PC-9 (cell line): ENCODE results near the gene TREX2. TPM values are rescaled to one million over a fixed set of nuclear protein-coding genes. Genes with fewer than 3 reads are reported as not detected.

Experiments
- Bru-seq: library from RNA; stranded (reverse); fragments of 400-500 nt; gene quantifications from one replicate; lab custom pipeline; 2021; lab: Mats Ljungman, UMichigan
- BruChase-seq, 2 experiments: library from RNA; stranded (reverse); fragments of 400-500 nt; gene quantifications; one replicate each; lab custom pipeline; 2021; lab: Mats Ljungman, UMichigan
- BruUV-seq: library from RNA; stranded (reverse); fragments of 400-500 nt; replicated peaks from 2 replicates; lab custom pipeline; 2021; lab: Mats Ljungman, UMichigan
- CTCF ChIA-PET: fragments of 300-600 bp; sonication (Branson Sonifier 250); formaldehyde crosslinking; loops from one replicate; lab custom pipeline; 2022; ENCODE audit warnings: antibody characterized with exemption; lab: Charles Lee
- POLR2A ChIA-PET: fragments of 300-600 bp; sonication (Branson Sonifier 250); formaldehyde crosslinking; loops from one replicate; lab custom pipeline; 2022; ENCODE audit warnings: antibody characterized with exemption; ENCODE audit not compliant: unreplicated experiment; lab: Charles Lee
- DNase-seq, 2 experiments: peaks; one replicate each; pipeline versions ENCODE4 v3.0.0 to v3.0.0-alpha.2; 2015 to 2022; ENCODE audit warnings: mixed read lengths in 1 of 2
- H2AFZ ChIP-seq: fragments of 200-600 bp; sonication (generic); 2 replicates; pipeline ENCODE4 v1.8.1; 2017; ENCODE audit warnings: antibody characterized with exemption
- H3F3A ChIP-seq: fragments of 200-600 bp; sonication (generic); 2 replicates; pipeline ENCODE4 v1.8.1; 2017; ENCODE audit warnings: antibody characterized with exemption, mild to moderate bottlenecking, low read depth; ENCODE audit not compliant: insufficient read depth
- H3K27ac ChIP-seq: fragments of 200-600 bp; sonication (generic); 2 replicates; pipeline ENCODE4 v1.6.1; 2016; ENCODE audit warnings: mixed run types
- H3K27me3 ChIP-seq: fragments of 200-600 bp; sonication (generic); 2 replicates; pipeline ENCODE4 v1.6.1; 2016; ENCODE audit warnings: low read depth, mixed run types; ENCODE audit not compliant: insufficient read depth
- H3K36me3 ChIP-seq: fragments of 200-600 bp; sonication (generic); 2 replicates; pipeline ENCODE4 v1.6.1; 2016; ENCODE audit warnings: low read depth, mixed run types
- H3K4me1 ChIP-seq: fragments of 200-600 bp; sonication (generic); replicated peaks from 2 replicates; pipeline ENCODE4 v1.6.1; 2016; ENCODE audit warnings: mixed run types; ENCODE audit not compliant: insufficient read depth
- H3K4me2 ChIP-seq: fragments of 200-600 bp; sonication (generic); 2 replicates; pipeline ENCODE4 v1.6.1; 2017; ENCODE audit warnings: mixed run types
- H3K4me3 ChIP-seq: fragments of 200-600 bp; sonication (generic); 2 replicates; pipeline ENCODE4 v1.6.1; 2016; ENCODE audit warnings: mixed run types
- H3K79me2 ChIP-seq: fragments of 200-600 bp; sonication (generic); 2 replicates; pipeline ENCODE4 v1.6.1; 2017; ENCODE audit warnings: low read depth, mixed run types
- H3K9me2 ChIP-seq: fragments of 200-600 bp; sonication (generic); 2 replicates; pipeline ENCODE4 v1.8.1; 2017; ENCODE audit warnings: mild to moderate bottlenecking; ENCODE audit not compliant: insufficient read depth
- H3K9me3 ChIP-seq: fragments of 200-600 bp; sonication (generic); 2 replicates; pipeline ENCODE4 v1.8.1; 2016; ENCODE audit warnings: low read depth; ENCODE audit not compliant: insufficient read depth
- H4K20me1 ChIP-seq: fragments of 200-600 bp; sonication (generic); 2 replicates; pipeline ENCODE4 v1.8.1; 2017; ENCODE audit not compliant: insufficient read depth
- CTCF ChIP-seq: fragments of 200-600 bp; sonication (generic); conservative IDR thresholded peaks from 2 replicates; pipeline ENCODE4 v1.6.1; 2017; ENCODE audit warnings: mixed run types, antibody characterized with exemption, mild to moderate bottlenecking, moderate library complexity
- EZH2 ChIP-seq: fragments of 200-600 bp; sonication (generic); IDR thresholded peaks from 2 replicates; pipeline ENCODE4 v1.8.0; 2017; ENCODE audit warnings: antibody characterized with exemption, low read depth
- intact Hi-C: fragments of 100-400 bp; cut with micrococcal nuclease; formaldehyde crosslinking; loops from one replicate; pipeline ENCODE4 v1.10.0; 2022; ENCODE audit not compliant: unreplicated experiment
- long read RNA-seq: library from polyadenylated mRNA; stranded (forward); transcript quantifications from one replicate; pipeline ENCODE4 v2.0.0, GENCODE V29; 2022
- total RNA-seq: library from RNA; stranded (reverse); gene quantifications from 2 replicates; pipeline ENCODE4 v1.2.3, GENCODE V29; 2021

The TREX2 gene
- total RNA-seq (2.0 and 2.3 TPM in 2 replicates), Bru-seq, nascent RNA (percentile 41 among the genes with signal in this experiment), BruChase-seq, experiment 1, labeled RNA remaining after a 2-hour chase (percentile 42 among the genes with signal in this experiment), BruChase-seq, experiment 2, labeled RNA remaining after a 6-hour chase (percentile 62 among the genes with signal in this experiment)
- long read RNA-seq, partial matches to known transcripts: 17 of 23 reads
- long read RNA-seq, other reads (novel, unspliced or antisense): 6 of 23 reads

- Histone ChIP-seq H3K4me1 (0 out of 2 replicates have a peak, but pooled peaks cover 3% of the 10 kb centered on the region), H3K36me3 (no peaks in the 10 kb centered on the region), H3K79me2 (no peaks in the 10 kb centered on the region), H3K4me3 (no peak within 1 kb of the TSS), H3K9me2 (no peaks in the 10 kb centered on the region), H3K4me2 (no peak within 1 kb of the TSS), H2AFZ (no peak within 1 kb of the TSS), H3F3A (no peaks in the 10 kb centered on the region), H3K27ac (no peak within 1 kb of the TSS), H4K20me1 (no peaks in the 10 kb centered on the region), H3K9me3 (no peaks in the 10 kb centered on the region), H3K27me3 (no peaks in the 10 kb centered on the region)
- ChIA-PET POLR2A (no interaction called here), CTCF (no interaction called here)
- TF ChIP-seq CTCF (no peak), EZH2 (no peak)
- intact Hi-C loops: no loop called here
- DNase-seq: no peak
- BruUV-seq: no TSS peak
Observed at GRCh38 chrX:153445856-153446635, at the start of gene TREX2. TSS of gene TREX2 (minus strand) at chrX:153446056. CDS start at chrX:153445430, 626 bp downstream.

- DNase-seq: no peak
- CTCF ChIA-PET: no interaction called here
- H2AFZ ChIP-seq: no peak overlapping the region
- POLR2A ChIA-PET: no interaction called here
- no peaks in the 10 kb centered on the region for H3K36me3 ChIP-seq
- no peak overlapping the region for H3K4me2 ChIP-seq
- H3K9me3 ChIP-seq: no peaks in the 10 kb centered on the region
- no peaks in the 10 kb centered on the region for H4K20me1 ChIP-seq
- intact Hi-C loops: no loop called here
- H3K79me2 ChIP-seq: no peaks in the 10 kb centered on the region
- H3K27ac ChIP-seq: no peak overlapping the region
- no peaks in the 10 kb centered on the region for H3F3A ChIP-seq
- H3K4me3 ChIP-seq: no peak overlapping the region
- TF ChIP-seq EZH2 (no peak), CTCF (no peak)
- H3K27me3 ChIP-seq: peaks cover 23% of the 10 kb centered on the region
- no peaks in the 10 kb centered on the region for H3K9me2 ChIP-seq
- no TSS peak for BruUV-seq
- no peaks in the 10 kb centered on the region for H3K4me1 ChIP-seq
Observed at GRCh38 chrX:153495362-153495751, 49.5 kb upstream of the TREX2 start.

- Histone ChIP-seq H3K4me1 (no peaks in the 10 kb centered on the region), H4K20me1 (no peaks in the 10 kb centered on the region), H2AFZ (no peak within 1 kb of the TSS), H3F3A (no peaks in the 10 kb centered on the region), H3K4me3 (no peak within 1 kb of the TSS), H3K79me2 (no peaks in the 10 kb centered on the region), H3K36me3 (no peaks in the 10 kb centered on the region), H3K9me2 (no peaks in the 10 kb centered on the region), H3K27ac (no peak within 1 kb of the TSS), H3K4me2 (no peak within 1 kb of the TSS), H3K27me3 (peaks cover 17% of the 10 kb centered on the region), H3K9me3 (no peaks in the 10 kb centered on the region)
- DNase-seq: peak in 1 of 2 experiments; percentile 12
- TF ChIP-seq EZH2: no peak
- TF ChIP-seq CTCF: no peak
- intact Hi-C loops: no loop called here
- ChIA-PET POLR2A (no interaction called here), CTCF (no interaction called here)
- BruUV-seq: no TSS peak
Observed at GRCh38 chrX:153494541-153495361, 48.9 kb upstream of the TREX2 start, which contains the start of gene BGN. TSS of gene BGN (plus strand) at chrX:153494980. CDS start at chrX:153504632, 9,652 bp downstream.
